Measurements from ENCODE around the gene AP3M1. TPM values are rescaled to one million over a fixed set of nuclear protein-coding genes. Genes with fewer than 3 reads are reported as not detected.
A peak's percentile ranks its signal among the peaks of the same experiment; 100 is the strongest.
"Not testable (repeated sequence)": the region's sequence is repeated elsewhere in the genome, so short reads cannot be mapped to it uniquely, and the experiment has no call there.

AP3M1 gene
- total and polyA plus RNA-seq, 7 experiments from 2014 or later: 21.8 to 49.3 (median 31.3) TPM

- ChIA-PET POLR2A (interaction anchor here (1.0 to 1.3 kb wide), 2 partner anchors 33 to 74 kb away, joined by 3 read pairs; no protein-coding TSS in a partner anchor), CTCF (no interaction called here)
- peaks cover 28 to 48% (median 37%) of the 10 kb centered on the region in 7 donors for H3K4me1 Mint-ChIP-seq
- H3K4me3 Mint-ChIP-seq: peak overlapping the region in 5 of 10 donors; percentile 4 to 30 (median 5)
- H3K27ac Mint-ChIP-seq: no peak overlapping the region
- Histone ChIP-seq H3K9me3 (ENCODE audit: control insufficient read depth in 2 of 3, low read length in 3 of 3) (no peaks in the 10 kb centered on the region), H3K27ac (ENCODE audit: low read depth, low read length) (no peak overlapping the region), H3K4me3 (ENCODE audit: low read length) (no peak overlapping the region), H3K36me3 (ENCODE audit: control insufficient read depth in 2 of 3, insufficient read depth in 3 of 3, low read length in 3 of 3) (peaks cover 0 to 11% (median 0%) of the 10 kb centered on the region in 3 experiments), H3K27me3 (ENCODE audit: control insufficient read depth in 2 of 2, insufficient read depth in 2 of 2, low read length in 2 of 2) (no peaks in the 10 kb centered on the region), H3K4me1 (ENCODE audit: control insufficient read depth in 2 of 2, insufficient read depth in 2 of 2, low read length in 2 of 2) (peaks cover 17 to 23% of the 10 kb centered on the region in 2 donors)
- ATAC-seq (no peak), DNase-seq (no peak)
- no peaks in the 10 kb centered on the region for H3K9me3 Mint-ChIP-seq
- no peaks in the 10 kb centered on the region for H3K27me3 Mint-ChIP-seq
- peaks cover 0 to 5% (median 0%) of the 10 kb centered on the region in 5 donors for H3K36me3 Mint-ChIP-seq
- intact Hi-C loops (cut with micrococcal nuclease): loop anchor here in 1 of 2 donors (5.0 kb wide), 1 partner anchor 1056 kb away; the partner anchor contains the start of gene P4HA1
Observed at GRCh38 chr10:74153123-74153522, 2.5 kb upstream of the AP3M1 start.

GRCh38 chr10:74151879-74152722 is 1.5 kb upstream of the AP3M1 start:
- no peaks in the 10 kb centered on the region for H3K9me3 Mint-ChIP-seq
- H3K9me3 ChIP-seq (ENCODE audit: control insufficient read depth in 2 of 3, low read length in 3 of 3): no peaks in the 10 kb centered on the region
- intact Hi-C loops (cut with micrococcal nuclease): loop anchor here (1.0 to 5.0 kb wide), 18 partner anchors 17 to 1082 kb away; partner anchors contain the start of genes KAT6B (in 2 of the 2), SAMD8 (in 2 of the 2), VDAC2 (in 2 of the 2) and ZSWIM8 (in 2 of the 2)
- no peaks in the 10 kb centered on the region for H3K27me3 Mint-ChIP-seq
- ATAC-seq (no peak), DNase-seq (no peak)
- CTCF ChIA-PET: interaction anchor here (2.1 kb wide), 1 partner anchor 61 kb away, joined by 13 read pairs; no protein-coding TSS in a partner anchor
- peaks cover 0 to 7% (median 0%) of the 10 kb centered on the region in 5 donors for H3K36me3 Mint-ChIP-seq
- peak overlapping the region; percentile 84 for H3K27ac ChIP-seq (ENCODE audit: low read depth, low read length)
- H3K27ac Mint-ChIP-seq: peak overlapping the region in 5 of 9 donors; percentile 8 to 78 (median 47)
- no peaks in the 10 kb centered on the region for H3K27me3 ChIP-seq (ENCODE audit: control insufficient read depth in 2 of 2, insufficient read depth in 2 of 2, low read length in 2 of 2)
- peak overlapping the region; percentile 90 for H3K4me3 ChIP-seq (ENCODE audit: low read length)
- peaks cover 32 to 56% (median 42%) of the 10 kb centered on the region in 7 donors for H3K4me1 Mint-ChIP-seq
- POLR2A ChIA-PET: interaction anchor here (0.8 to 2.3 kb wide), 8 partner anchors 16 to 1058 kb away, joined by 3 to 16 read pairs (median 9); partner anchors contain the start of gene VDAC2
- H3K36me3 ChIP-seq (ENCODE audit: control insufficient read depth in 2 of 3, insufficient read depth in 3 of 3, low read length in 3 of 3): peaks cover 0 to 11% (median 0%) of the 10 kb centered on the region in 3 experiments
- peak overlapping the region in 3 of 10 donors; percentile 1 to 10 (median 3) for H3K4me3 Mint-ChIP-seq
- peaks cover 17 to 23% of the 10 kb centered on the region in 2 donors for H3K4me1 ChIP-seq (ENCODE audit: control insufficient read depth in 2 of 2, insufficient read depth in 2 of 2, low read length in 2 of 2)

- ChIA-PET CTCF (interaction anchor here (0.6 to 2.1 kb wide), 6 partner anchors 25 to 113 kb away, joined by 3 to 13 read pairs (median 5); no protein-coding TSS in a partner anchor), POLR2A (interaction anchor here (0.8 to 2.3 kb wide), 14 partner anchors 17 to 1059 kb away, joined by 3 to 16 read pairs (median 7); partner anchors contain the start of genes SAMD8, VCL and VDAC2)
- Histone ChIP-seq H3K9me3 (ENCODE audit: control insufficient read depth in 2 of 3, low read length in 3 of 3) (no peaks in the 10 kb centered on the region), H3K4me1 (ENCODE audit: control insufficient read depth in 2 of 2, insufficient read depth in 2 of 2, low read length in 2 of 2) (peaks cover 17 to 24% of the 10 kb centered on the region in 2 donors), H3K36me3 (ENCODE audit: control insufficient read depth in 2 of 3, insufficient read depth in 3 of 3, low read length in 3 of 3) (peaks cover 0 to 11% (median 0%) of the 10 kb centered on the region in 3 experiments), H3K4me3 (ENCODE audit: low read length) (peak within 1 kb of the TSS; percentile 90), H3K27me3 (ENCODE audit: control insufficient read depth in 2 of 2, insufficient read depth in 2 of 2, low read length in 2 of 2) (no peaks in the 10 kb centered on the region), H3K27ac (ENCODE audit: low read depth, low read length) (peak within 1 kb of the TSS; percentile 84)
- Mint-ChIP-seq H3K36me3 (peaks cover 0 to 10% (median 4%) of the 10 kb centered on the region in 5 donors), H3K9me3 (no peaks in the 10 kb centered on the region), H3K27ac (peak within 1 kb of the TSS in 5 of 9 donors; percentile 8 to 78 (median 47)), H3K27me3 (no peaks in the 10 kb centered on the region), H3K4me1 (peaks cover 36 to 56% (median 47%) of the 10 kb centered on the region in 7 donors), H3K4me3 (no peak within 1 kb of the TSS)
- intact Hi-C loops (cut with micrococcal nuclease): loop anchor here (1.0 to 5.0 kb wide), 21 partner anchors 18 to 1083 kb away; partner anchors contain the start of genes KAT6B (in 2 of the 2), SAMD8 (in 2 of the 2), VDAC2 (in 2 of the 2) and ZSWIM8 (in 2 of the 2)
- DNase-seq (peak; percentile 96 to 100 (median 99)), ATAC-seq (peak; percentile 99)
Observed at GRCh38 chr10:74150990-74151878, 606 bp upstream of the AP3M1 start, which contains the start of gene ADK. TSS of gene ADK (plus strand) at chr10:74151221. CDS start at chr10:74151279, 58 bp downstream.

- Histone ChIP-seq H3K4me1 (ENCODE audit: control insufficient read depth in 2 of 2, insufficient read depth in 2 of 2, low read length in 2 of 2) (peaks cover 13 to 18% of the 10 kb centered on the region in 2 donors), H3K36me3 (ENCODE audit: control insufficient read depth in 2 of 3, insufficient read depth in 3 of 3, low read length in 3 of 3) (peaks cover 0 to 11% (median 0%) of the 10 kb centered on the region in 3 experiments)
- H3K4me3 Mint-ChIP-seq: peak overlapping the region in 1 of 10 donors; percentile 11
- ChIA-PET CTCF (interaction anchor here (1.5 kb wide), 2 partner anchors 9 to 66 kb away, joined by 4 to 5 read pairs; no protein-coding TSS in a partner anchor), POLR2A (interaction anchor here (1.6 kb wide), 1 partner anchor 29 kb away, joined by 5 read pairs; no protein-coding TSS in a partner anchor)
- ATAC-seq; H3K4me3 ChIP-seq (ENCODE audit: low read length); DNase-seq; H3K27ac ChIP-seq (ENCODE audit: low read depth, low read length); H3K27me3 ChIP-seq (ENCODE audit: control insufficient read depth in 2 of 2, insufficient read depth in 2 of 2, low read length in 2 of 2); H3K9me3 ChIP-seq (ENCODE audit: control insufficient read depth in 2 of 3, low read length in 3 of 3); H3K27me3 Mint-ChIP-seq; H3K9me3 Mint-ChIP-seq; intact Hi-C loops (cut with micrococcal nuclease); H3K27ac Mint-ChIP-seq: not testable (repeated sequence)
- peaks cover 21 to 48% (median 43%) of the 10 kb centered on the region in 7 donors for H3K4me1 Mint-ChIP-seq
- H3K36me3 Mint-ChIP-seq: peaks cover 1 to 20% (median 6%) of the 10 kb centered on the region in 5 donors
Observed at GRCh38 chr10:74146980-74147379, 3.6 kb downstream of the AP3M1 start.

GRCh38 chr10:74145133-74145532 is 5.5 kb downstream of the AP3M1 start:
- peaks cover 24 to 53% (median 42%) of the 10 kb centered on the region in 7 donors for H3K4me1 Mint-ChIP-seq
- Histone ChIP-seq H3K9me3 (ENCODE audit: control insufficient read depth in 2 of 3, low read length in 3 of 3) (no peaks in the 10 kb centered on the region), H3K4me1 (ENCODE audit: control insufficient read depth in 2 of 2, insufficient read depth in 2 of 2, low read length in 2 of 2) (peaks cover 10 to 15% of the 10 kb centered on the region in 2 donors), H3K36me3 (ENCODE audit: control insufficient read depth in 2 of 3, insufficient read depth in 3 of 3, low read length in 3 of 3) (peaks cover 0 to under 1% (median 0%) of the 10 kb centered on the region in 3 experiments), H3K4me3 (ENCODE audit: low read length) (no peak overlapping the region), H3K27me3 (ENCODE audit: control insufficient read depth in 2 of 2, insufficient read depth in 2 of 2, low read length in 2 of 2) (no peaks in the 10 kb centered on the region), H3K27ac (ENCODE audit: low read depth, low read length) (no peak overlapping the region)
- no peak overlapping the region for H3K27ac Mint-ChIP-seq
- DNase-seq: no peak
- intact Hi-C loops (cut with micrococcal nuclease): no loop called here
- POLR2A ChIA-PET: interaction anchor here (0.7 kb wide), 1 partner anchor 69 kb away, joined by 3 read pairs; no protein-coding TSS in a partner anchor
- H3K4me3 Mint-ChIP-seq: no peak overlapping the region
- peaks cover 3 to 24% (median 6%) of the 10 kb centered on the region in 5 donors for H3K36me3 Mint-ChIP-seq
- no peaks in the 10 kb centered on the region for H3K9me3 Mint-ChIP-seq
- CTCF ChIA-PET: interaction anchor here (0.6 to 1.4 kb wide), 3 partner anchors 69 to 1090 kb away, joined by 3 to 4 read pairs (median 3); no protein-coding TSS in a partner anchor
- no peak for ATAC-seq
- no peaks in the 10 kb centered on the region for H3K27me3 Mint-ChIP-seq

All from naive thymus-derived CD4-positive, alpha-beta T cell (primary cell).